Measurements from ENCODE around the gene PIGQ.

The PIGQ gene

DNA sequence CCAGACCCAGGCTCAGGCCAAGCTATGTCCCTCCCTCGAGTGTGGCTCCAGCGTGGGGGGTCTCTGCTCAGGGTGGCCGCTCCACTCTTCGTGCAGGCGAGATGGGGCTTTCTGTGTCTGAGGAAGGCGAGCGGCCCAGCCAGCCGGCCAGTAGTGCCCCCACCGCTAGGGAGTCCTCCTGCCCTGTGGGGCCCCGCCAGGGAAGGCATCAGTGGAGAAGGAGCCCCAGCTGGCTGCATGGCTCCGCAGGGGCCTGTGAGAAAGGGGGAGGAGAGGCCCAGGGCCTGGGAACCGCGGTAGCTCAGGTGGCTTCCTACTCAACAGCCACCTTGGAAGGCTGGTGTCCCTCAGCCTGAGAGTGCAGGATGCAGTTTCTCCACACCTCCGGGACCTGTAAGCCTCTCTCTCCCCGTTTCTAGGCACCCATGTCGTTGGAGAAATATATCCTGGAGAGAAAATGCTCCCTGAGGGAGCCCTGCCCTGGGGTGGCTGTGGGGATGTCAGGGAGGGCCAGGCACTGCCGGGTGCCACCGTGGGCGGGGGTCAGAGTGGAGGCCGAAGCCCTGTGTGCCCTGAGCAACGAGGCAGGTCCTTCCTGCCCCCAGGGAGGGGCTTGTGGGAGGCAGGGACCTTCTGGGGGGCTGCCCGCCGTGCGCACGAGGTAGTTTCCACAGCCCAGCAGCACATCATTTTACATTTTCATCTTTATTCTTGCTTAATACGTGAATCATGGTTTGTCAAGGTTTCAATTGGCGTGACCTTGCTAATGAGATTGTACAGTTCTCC is 3.3 kb downstream of the PIGQ start:
- no peak for DNase-seq

DNA sequence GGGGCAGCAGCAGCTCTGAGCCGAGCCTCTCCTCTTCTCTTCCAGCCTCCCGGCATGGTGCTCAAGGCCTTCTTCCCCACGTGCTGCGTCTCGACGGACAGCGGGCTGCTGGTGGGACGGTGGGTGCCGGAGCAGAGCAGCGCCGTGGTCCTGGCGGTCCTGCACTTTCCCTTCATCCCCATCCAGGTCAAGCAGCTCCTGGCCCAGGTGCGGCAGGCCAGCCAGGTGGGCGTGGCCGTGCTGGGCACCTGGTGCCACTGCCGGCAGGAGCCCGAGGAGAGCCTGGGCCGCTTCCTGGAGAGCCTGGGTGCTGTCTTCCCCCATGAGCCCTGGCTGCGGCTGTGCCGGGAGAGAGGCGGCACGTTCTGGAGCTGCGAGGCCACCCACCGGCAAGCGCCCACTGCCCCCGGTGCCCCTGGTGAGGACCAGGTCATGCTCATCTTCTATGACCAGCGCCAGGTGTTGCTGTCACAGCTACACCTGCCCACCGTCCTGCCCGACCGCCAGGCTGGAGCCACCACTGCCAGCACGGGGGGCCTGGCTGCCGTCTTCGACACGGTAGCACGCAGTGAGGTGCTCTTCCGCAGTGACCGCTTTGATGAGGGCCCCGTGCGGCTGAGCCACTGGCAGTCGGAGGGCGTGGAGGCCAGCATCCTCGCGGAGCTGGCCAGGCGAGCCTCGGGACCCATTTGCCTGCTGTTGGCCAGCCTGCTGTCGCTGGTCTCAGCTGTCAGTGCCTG is 4.4 kb downstream of the PIGQ start:
- no peak for DNase-seq

DNA sequence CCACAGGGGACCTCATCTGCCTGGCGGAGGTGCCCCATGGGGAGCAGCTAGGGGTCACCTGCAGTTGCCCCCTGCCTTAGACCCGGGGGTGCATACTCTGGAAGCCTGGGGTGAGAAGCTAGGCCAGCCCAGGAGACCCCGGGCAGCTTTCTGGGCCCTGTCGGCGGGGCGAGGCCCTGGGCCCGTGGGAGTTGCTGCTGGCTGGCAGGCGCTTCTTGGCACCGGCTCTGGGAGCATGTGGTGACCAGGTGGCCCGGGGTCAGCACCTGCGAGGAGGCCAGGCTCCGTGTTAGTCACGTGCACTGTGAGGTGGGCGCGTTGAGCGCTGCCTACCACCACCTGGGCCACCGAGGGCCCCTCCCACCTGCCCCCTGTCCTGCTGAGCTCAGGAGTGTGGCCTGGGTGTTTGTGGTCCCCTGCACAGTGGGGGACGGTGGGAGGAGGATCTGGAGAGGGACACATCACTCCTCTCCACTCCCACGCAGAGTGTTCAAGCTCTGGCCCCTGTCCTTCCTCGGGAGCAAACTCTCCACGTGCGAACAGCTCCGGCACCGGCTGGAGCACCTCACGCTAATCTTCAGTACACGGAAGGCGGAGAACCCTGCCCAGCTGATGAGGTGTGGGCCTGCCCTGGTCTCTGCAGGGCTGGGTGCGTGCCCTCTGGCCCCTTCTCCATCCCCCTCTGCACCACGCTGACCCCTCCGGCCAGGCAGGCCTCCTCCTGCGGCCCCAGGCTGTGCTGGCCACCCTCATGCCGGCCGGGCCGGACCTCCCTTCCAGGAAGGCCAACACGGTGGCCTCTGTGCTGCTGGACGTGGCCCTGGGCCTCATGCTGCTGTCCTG is 5.8 kb downstream of the PIGQ start:
- no peak for DNase-seq

DNA sequence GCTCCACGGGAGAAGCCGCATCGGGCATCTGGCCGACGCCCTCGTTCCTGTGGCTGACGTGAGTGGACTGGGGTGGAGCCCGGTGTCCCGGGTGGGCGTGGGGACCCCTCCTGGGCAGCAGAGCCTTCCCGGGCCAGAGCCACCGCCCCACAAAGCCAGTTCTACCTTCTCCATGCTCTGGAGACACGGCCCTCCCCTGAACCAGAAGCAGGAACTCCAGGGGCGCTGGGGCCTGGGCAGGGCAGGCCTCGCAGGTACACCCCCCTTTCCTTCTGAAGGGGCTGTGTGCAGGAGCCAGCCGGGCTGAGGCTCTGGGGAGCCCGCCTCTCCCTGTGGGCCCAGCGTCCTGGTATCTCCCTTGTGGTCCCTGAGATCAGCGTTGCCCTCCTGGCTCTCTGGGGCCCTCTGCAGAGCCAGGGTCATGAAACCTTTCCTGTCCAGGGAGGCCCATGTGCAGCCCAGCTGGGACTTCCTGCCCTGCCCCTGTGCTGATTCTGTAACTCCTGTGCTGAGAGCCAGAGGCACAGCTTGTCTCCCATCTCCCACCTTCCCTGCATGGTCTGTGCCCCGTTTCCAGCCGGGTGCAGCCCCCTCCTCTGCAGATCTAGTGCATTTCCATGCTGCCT is 6.5 kb downstream of the PIGQ start:
- no peak for DNase-seq

DNA sequence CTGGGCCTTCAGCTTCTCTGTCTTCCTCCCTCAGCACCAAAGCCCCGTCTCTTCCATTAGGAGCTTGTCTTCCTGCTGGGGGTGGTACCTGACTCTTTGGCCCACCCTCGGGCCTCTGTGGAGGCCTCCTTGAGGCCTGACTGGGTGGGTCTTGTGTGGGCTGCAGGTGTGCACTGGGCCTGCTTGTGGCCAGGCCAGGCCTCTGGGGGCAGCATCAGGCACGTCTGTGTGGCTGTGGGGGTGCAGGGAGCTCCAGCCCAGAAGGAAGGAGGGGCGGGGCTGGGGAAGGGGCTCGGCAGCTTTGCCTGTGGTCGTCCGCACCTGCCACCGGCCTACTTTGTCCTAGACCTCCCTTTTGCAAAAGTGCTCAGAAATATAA is 7.0 kb downstream of the PIGQ start:
- no peak for DNase-seq

DNA sequence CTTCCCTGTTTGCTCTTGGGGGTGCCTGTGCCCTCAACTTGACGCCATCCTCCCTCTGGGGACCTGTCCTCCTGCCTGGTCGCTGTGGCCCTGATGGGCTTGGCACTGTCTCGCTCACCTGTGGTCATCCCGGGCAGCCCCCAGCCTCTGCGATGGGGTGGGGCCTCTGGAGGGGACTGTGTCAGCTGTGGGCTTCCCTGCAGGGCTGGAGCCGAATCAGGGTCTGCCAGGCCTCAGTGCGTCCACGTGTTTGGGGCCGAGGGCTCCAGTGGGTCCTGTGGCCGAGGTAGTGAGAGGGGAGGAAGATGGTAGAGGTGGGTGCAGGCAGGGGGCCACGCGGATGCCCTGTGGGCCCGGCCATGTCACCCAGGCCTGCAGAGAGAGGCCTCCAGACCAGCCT is 8.0 kb downstream of the PIGQ start:
- DNase-seq = no peak

DNA sequence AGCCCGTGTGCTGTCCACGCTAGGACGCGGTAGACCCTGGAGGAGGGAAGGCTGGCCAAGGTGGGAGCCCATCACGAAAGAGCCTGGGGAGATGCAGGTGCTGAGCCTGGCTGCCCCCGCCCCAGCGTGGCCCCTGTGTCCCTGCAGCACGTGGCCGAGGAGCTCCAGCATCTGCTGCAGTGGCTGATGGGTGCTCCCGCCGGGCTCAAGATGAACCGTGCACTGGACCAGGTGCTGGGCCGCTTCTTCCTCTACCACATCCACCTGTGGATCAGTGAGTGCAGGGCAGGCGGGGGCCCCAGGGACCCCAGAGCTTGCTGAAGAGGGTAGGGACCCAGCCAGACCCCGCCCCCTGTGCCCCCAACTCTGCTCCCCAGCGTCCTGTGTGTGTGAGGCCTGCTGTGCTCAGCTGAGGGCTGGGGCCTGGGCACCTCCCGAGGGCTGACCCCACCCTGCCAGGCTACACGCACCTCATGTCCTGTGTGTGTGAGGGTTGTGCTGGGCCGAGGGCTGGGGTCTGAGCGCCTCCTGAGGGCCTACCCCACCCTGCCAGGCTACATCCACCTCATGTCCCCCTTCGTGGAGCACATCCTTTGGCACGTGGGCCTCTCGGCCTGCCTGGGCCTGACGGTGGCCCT is 8.6 kb downstream of the PIGQ start:
- no peak for DNase-seq

DNA sequence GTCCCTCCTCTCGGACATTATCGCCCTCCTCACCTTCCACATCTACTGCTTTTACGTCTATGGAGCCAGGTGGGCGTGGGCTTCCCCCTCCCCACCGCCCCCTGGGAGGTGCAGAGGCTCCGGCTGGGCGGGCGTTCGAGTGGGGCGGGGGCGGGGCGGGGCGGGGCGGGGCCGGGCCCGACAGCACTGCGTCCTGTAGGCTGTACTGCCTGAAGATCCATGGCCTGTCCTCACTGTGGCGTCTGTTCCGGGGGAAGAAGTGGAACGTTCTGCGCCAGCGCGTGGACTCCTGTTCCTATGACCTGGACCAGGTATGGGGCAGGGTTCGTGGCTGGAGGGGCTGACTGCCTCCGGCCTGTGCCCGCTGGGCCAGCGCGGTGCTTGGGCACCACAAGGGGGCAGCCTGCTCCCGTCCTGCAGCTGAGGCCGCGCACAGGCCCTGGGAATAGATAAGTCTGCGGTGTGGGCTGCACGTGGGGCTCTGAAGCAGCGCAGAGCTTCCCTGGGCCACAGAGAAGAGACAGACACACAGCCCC is 9.2 kb downstream of the PIGQ start:
- no peak for DNase-seq

DNA sequence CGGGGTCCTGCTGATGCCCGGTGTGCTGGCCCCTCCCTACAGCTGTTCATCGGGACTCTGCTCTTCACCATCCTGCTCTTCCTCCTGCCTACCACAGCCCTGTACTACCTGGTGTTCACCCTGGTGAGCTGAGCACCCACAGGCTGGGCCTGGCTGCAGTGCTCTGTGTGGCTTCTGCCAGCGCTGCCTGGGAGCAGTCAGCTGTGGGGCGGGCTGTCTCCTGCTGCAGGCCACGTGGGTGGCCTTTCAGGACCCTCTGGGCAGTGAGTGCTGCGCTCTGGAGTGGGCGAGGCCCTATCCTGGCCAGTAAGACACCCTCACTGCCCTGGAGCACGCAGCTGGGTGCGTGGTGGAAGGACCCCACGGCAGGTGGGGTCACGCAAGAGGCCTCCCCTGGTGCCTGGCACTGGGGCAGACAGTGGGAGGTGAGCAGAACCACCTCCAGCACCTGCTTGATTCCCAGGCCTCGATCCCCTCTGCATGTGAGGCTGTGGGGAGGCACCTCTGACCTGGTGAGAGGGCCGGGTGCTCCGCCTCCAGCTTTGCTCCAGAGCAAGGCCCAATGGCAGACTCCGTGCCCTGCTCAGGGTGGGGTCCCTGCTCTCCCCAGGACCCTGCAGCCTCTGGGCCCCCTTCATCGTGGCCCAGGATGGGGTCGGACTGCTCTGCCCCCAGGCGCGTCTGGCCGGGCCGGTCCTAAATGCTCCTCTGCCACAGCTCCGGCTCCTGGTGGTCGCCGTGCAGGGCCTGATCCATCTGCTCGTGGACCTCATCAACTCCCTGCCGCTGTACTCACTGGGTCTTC is 10.6 kb downstream of the PIGQ start:
- no peak for DNase-seq

DNA sequence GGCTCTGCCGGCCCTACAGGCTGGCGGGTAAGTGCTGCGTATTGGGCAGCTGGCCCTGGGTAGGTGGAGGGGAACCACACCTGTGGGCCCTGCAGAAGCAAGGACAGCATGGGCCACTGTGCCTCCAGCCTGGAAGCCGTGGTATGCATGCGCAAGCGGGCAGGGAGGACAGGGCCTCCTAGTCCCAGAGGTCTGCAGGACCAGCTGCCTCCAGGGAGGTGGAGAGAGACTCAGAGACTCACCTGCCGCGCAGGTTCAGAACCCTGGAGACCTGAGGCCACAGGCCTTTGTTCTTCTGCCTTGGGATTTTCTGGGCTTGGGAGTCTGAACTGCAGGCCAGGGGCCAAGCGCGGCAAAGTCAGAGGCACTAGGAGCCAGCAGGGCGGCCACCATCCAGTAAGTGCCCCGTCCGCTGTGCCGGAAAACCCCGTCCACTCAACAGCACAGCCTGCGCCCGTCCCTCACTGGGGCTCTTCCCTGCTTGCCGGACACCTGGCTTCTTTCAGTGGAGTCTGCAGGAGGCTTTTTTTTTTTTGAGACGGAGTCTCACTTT is 11.3 kb downstream of the PIGQ start:
- no peak for DNase-seq

DNA sequence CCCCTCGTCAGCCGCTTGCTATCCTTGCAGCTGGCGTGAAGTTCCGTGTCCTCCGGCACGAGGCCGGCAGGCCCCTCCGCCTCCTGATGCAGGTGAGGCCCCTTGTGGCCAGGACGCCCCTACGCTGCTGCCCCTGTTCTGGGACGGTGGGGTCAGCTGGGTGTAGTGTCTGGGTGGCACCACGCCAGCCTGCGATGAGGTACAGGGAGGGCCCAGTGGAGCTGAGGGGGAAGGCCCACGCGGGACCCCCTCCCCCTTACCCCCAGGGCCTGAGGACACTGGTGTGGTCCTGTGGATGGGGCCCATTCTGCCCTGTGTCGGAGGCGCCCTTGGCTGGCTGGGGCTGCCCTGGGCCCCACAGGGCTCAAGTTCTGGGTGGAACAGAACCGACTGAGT is 12.4 kb downstream of the PIGQ start:
- no peak for DNase-seq

DNA sequence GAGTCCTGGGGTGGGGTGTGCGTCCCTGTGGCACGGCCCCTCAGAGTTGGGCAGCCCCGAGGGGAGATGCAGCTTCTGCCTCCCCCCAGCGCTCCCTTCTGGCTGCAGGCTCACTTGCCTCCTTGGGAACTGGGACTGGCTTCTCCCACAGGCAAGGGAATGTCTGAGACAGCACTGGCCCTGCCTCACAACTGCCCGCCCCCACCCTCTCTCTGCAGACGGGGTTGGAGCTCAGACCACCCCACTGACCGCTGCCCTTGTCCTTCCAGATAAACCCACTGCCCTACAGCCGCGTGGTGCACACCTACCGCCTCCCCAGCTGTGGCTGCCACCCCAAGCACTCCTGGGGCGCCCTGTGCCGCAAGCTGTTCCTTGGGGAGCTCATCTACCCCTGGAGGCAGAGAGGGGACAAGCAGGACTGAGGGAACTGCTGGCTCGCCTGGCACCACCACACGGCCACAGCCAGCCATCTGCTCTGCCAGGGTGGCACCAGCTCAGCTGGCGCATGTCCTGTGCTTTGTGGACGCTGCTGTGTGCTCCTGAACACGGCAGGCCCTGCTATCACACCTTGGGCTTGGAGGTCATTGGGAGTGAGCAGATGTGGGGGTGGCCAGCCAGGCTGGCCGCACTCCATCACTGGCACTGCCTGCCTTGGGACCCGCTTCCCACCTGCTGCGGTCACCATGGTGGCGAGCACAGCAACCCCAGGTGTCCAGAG is 13.0 kb downstream of the PIGQ start:
- DNase-seq = no peak

DNA sequence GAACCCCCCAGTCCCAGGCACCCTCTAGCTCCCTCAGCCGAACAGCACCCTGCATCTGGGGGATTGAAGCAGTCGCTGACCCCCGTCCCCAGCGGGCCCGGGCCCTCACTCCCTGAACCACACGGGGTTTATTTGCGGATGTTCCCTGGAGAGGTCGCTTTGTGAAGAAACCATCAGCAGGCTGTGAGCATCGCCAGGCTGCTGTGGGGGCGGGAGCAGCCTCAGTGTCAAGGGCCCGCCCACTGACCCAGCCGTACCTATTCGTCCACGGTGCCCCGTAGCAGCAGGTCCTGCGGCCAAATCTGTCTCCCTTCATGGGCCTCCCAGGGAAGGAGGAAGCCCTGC is 13.7 kb downstream of the PIGQ start:
- no peak for DNase-seq

DNA sequence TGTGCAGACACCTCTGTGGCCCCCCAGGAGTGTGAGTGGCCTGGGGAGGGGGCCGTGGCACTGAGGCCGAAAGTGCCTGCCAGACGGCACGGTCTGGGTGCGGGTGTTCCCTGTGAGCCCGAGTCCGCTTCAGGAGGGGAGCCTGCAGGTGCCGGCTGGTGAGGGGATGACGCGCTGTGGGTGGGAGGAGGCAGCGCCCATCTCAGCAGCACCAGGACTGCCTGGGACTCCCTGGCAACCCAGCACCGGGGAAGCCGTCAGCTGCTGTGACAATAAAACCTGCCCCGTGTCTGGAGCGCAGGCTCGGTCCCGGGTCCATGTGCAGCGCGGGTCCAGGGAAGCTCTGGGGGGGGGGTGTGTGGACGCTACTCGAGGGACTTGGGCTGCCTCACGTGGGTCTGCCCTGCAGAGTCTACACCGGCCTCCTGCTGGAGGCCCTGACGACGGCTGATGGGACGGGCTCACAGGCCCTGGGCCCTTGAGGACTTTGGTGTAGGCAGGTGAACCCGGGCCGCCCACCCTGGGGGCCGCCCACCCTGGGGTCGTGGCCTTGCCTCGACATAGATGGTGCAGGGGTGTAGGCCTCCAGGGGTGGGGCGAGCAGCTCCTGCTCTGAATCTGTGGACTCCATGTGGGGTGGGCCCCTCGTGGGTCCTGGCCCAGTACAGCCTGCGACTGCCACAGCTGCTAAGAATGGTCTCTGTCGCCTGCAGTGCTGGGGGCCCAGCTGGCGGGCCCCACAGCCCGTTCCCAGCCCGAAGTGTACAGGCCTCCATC is 14.2 kb downstream of the PIGQ start:
- DNase-seq = peak; percentile 32

DNA sequence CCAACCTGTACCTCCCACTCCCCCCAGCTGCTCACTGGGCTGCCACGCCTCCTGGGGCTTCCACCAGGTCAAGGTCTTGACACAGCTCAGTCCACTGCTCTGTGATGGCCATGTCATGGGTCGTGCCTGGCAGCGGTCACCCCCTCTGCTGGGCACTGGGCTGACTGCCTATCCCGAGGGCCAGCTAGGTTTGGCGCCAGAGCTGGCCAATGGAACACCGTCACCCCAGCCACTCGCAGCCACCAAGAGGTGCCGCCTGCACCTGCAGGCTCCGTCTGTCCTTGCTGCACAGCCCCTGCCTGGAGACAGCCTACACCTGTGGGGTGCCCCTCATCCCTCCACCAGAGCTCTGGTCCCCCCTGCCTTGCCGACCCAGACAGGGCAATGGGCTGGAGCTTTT is 15.6 kb downstream of the PIGQ start:
- DNase-seq = no peak

DNA sequence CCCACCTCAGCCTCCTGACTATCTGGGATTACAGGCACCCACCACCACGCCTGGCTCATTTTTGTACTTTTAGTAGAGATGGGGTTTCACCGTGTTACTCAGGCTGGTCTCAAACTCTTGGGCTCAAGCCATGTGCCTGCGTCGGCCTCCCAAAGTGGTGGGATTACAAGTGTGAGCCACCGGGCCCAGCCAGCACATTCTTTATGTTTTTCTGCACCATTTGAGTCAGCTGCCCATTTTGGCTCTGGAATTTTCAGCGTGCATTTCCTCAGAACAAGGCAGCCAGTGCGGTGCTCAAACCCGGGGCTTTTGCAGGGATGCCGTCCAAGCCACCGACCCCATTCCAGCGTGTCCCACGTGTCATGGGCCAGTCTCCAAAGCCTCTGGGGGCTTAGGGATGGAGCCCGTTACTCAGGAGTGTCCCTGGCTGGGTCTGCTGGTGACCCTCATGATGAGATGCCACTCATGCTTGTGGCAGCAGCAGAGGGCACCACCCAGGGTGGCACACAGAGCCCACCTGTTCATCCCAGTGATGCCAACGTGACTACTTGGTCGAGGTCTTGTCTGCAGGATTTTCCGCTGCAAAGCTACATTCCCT is 16.4 kb downstream of the PIGQ start:
- DNase-seq = no peak

DNA sequence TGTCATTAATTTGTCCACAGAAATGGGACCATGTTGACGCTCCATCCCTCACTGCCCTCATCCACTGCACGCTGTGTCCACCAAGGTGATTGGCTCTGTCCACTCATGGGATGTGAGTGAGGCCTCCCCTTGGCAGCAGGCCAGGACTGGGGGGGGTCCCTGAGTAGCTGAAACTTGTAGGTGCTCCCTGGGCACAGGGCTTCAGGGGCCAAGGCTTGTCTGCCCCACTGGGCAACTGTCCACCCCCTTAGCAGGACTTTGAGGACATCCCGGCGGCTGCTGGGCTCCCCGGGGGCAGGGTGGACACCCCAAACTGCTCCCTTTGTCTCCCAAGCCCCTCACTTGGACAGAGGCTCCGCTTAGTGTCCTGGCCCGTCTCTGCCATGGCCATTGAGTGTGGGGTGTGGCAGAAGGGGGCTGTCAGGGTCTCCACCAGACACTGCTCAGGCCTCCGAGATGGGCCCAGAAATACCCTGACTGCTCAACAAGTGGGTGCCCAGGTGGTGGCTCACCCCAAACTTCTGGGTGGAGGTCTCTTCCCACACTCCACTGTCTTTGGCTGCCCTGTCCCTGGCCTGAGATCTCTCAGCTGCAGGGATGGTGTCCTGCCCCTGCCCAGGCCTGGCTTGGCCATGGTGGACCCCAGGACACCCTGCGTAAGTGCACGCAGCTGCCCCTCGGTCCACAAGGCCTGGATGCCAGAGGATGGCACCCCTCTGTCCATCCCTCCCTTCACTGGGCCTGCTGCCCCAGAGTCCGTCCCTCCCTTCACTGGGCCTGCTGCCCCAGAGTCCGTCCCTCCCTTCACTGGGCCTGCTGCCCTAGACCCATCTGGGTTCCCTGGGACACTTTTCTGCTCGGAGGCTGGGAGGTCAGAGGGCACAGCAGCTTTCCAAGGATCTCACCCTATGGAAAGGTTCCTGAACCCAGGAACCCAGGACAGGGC is 17.1 kb downstream of the PIGQ start:
- DNase-seq = no peak

DNA sequence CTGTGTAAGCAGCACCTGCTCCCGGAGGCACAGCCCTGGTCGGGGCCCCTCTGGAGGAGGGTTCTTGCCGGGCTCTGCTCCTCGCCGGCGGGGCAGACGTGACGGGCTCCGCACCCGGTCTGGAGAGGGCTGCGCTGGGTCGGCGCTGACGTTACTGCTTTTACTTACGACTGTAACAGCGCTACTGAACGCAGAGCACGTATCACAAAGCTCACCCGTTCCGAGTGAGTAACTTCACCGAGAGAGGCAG is 18.8 kb downstream of the PIGQ start:
- DNase-seq = no peak

All from NCI-H1105 (cell line).